Neural crest cell (in vitro differentiated cells): ENCODE results near the gene AFAP1L1. TPM values are rescaled to one million over a fixed set of nuclear protein-coding genes. Genes with fewer than 3 reads are reported as not detected.

Experiments
- DNase-seq: peaks from one replicate; pipeline ENCODE4 v3.0.0; 2021; ENCODE audit warnings: low read depth, mixed read lengths, low spot score
- H3K27ac Mint-ChIP-seq: one replicate; pipeline ENCODE4 v1.8.0; 2021; ENCODE audit warnings: mild to moderate bottlenecking, mixed read lengths; ENCODE audit not compliant: unreplicated experiment
- H3K27me3 Mint-ChIP-seq: 2 replicates; pipeline ENCODE4 v1.8.0; 2021; ENCODE audit warnings: low read depth, mild to moderate bottlenecking, mixed read lengths
- H3K36me3 Mint-ChIP-seq: 2 replicates; pipeline ENCODE4 v1.8.0; 2021; ENCODE audit warnings: low read depth, mild to moderate bottlenecking, mixed read lengths
- H3K4me1 Mint-ChIP-seq: 2 replicates; pipeline ENCODE4 v1.8.0; 2021; ENCODE audit warnings: mixed read lengths
- H3K4me3 Mint-ChIP-seq: one replicate; pipeline ENCODE4 v1.8.0; 2021; ENCODE audit warnings: mild to moderate bottlenecking, mixed read lengths
- H3K9me3 Mint-ChIP-seq: 2 replicates; pipeline ENCODE4 v1.8.0; 2021; ENCODE audit warnings: mixed read lengths
- CTCF ChIP-seq: fragments of 200-600 bp; sonication (generic); conservative IDR thresholded peaks from 2 replicates; pipeline ENCODE4 v1.5.0; 2021; ENCODE audit warnings: antibody characterized with exemption, mild to moderate bottlenecking
- total RNA-seq: library from RNA; stranded (reverse); gene quantifications from 2 replicates; pipeline ENCODE4 v1.2.1, GENCODE V29; 2021

The AFAP1L1 gene
- total RNA-seq, 1 donor from 2014 or later, result 11.6 TPM

- no peak for TF ChIP-seq CTCF
- DNase-seq, result no peak
- Mint-ChIP-seq H3K4me1 (peaks cover 32% of the 10 kb centered on the region), H3K9me3 (no peaks in the 10 kb centered on the region), H3K4me3 (no peak overlapping the region), H3K27ac (no peak overlapping the region), H3K27me3 (no peaks in the 10 kb centered on the region), H3K36me3 (peaks cover 1% of the 10 kb centered on the region)
Observed at GRCh38 chr5:149363358-149363757, 91.7 kb downstream of the AFAP1L1 start.

- no peak for TF ChIP-seq CTCF
- H3K36me3 Mint-ChIP-seq, result peaks cover 3% of the 10 kb centered on the region
- H3K27me3 Mint-ChIP-seq, result no peaks in the 10 kb centered on the region
- H3K4me1 Mint-ChIP-seq, result peaks cover 26% of the 10 kb centered on the region
- no peak overlapping the region for H3K4me3 Mint-ChIP-seq
- H3K9me3 Mint-ChIP-seq, result no peaks in the 10 kb centered on the region
- no peak overlapping the region for H3K27ac Mint-ChIP-seq
- no peak for DNase-seq
Observed at GRCh38 chr5:149363936-149364335, 92.3 kb downstream of the AFAP1L1 start.

GRCh38 chr5:149364719-149365118, 93.1 kb downstream of the AFAP1L1 start:
- Mint-ChIP-seq H3K4me1 (peaks cover 21% of the 10 kb centered on the region), H3K27me3 (no peaks in the 10 kb centered on the region), H3K9me3 (no peaks in the 10 kb centered on the region), H3K4me3 (no peak overlapping the region), H3K36me3 (peaks cover 3% of the 10 kb centered on the region), H3K27ac (peak overlapping the region; percentile 48)
- no peak for DNase-seq
- no peak for TF ChIP-seq CTCF

- TF ChIP-seq CTCF, result no peak
- no peaks in the 10 kb centered on the region for H3K27me3 Mint-ChIP-seq
- no peak overlapping the region for H3K4me3 Mint-ChIP-seq
- no peaks in the 10 kb centered on the region for H3K9me3 Mint-ChIP-seq
- DNase-seq, result no peak
- H3K36me3 Mint-ChIP-seq, result peaks cover 3% of the 10 kb centered on the region
- no peak overlapping the region for H3K27ac Mint-ChIP-seq
- peaks cover 21% of the 10 kb centered on the region for H3K4me1 Mint-ChIP-seq
Observed at GRCh38 chr5:149365418-149365817, 93.8 kb downstream of the AFAP1L1 start.

GRCh38 chr5:149366169-149366729, 94.6 kb downstream of the AFAP1L1 start:
- Mint-ChIP-seq H3K9me3 (no peaks in the 10 kb centered on the region), H3K27me3 (no peaks in the 10 kb centered on the region), H3K36me3 (peaks cover 3% of the 10 kb centered on the region), H3K4me3 (no peak overlapping the region), H3K27ac (no peak overlapping the region), H3K4me1 (peaks cover 21% of the 10 kb centered on the region)
- DNase-seq, result no peak
- TF ChIP-seq CTCF, result no peak
